ENCODE data around the gene TCEAL4. TPM values are rescaled to one million over a fixed set of nuclear protein-coding genes. Genes with fewer than 3 reads are reported as not detected.

The TCEAL4 gene
- total RNA-seq (10 to 100 TPM; 15.9 to 17.2 TPM), polyA plus RNA-seq (10 to 100 TPM; 16.5 to 28.0 (median 20.8) TPM), total RNA-seq (9.1 to 22.8 (median 14.1) reads per million in 6 experiments)

DNA sequence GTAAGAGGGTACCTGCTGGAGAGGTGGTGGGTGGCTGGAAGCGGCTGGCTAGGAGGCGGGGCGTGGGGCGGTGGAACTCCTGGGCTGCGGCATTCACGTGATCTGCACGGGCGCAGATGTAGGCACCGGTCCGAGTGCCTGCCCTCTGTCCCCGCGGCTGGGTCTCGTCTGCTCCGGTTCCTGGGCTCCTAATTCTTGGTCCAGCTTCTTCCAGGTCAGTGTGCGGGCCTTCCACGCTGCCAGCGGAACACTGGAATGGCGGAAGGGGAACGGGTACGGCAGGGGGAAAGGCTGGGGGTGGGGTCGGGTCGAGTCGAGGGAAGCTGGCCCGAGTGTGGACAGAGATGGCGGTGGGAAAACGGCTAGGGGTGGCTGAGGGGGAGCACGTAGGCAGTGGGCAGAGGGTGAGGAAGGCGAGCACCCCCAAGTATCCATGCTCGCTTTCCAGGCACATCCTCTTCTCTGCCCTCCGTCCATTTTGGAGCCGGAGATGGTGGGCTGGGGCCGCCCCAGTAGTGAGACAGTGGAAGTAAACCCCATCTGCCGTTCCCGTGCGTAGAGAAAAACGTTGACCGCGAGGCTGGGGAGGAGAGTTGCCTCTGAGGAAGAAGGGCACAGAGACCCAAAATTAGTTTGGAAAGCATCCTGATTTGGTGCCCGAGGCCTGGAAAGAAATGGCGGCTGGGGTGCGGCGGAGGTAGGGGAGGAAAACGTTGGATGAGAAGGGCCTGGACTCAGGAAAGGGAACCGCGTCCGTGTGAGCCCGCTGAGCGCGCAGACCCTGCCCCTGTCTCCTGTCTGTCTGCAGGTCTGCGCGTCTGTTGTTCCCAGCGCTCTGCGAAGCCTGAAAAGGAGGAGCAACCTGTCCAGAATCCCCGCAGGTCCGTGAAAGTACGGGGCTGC is at the start of gene TCEAL4:
Gene TCEAL4, plus strand, starts transcription at position 105 of the 903 bp plus-strand sequence. CDS start 1,161 bp downstream, outside the sequence.
- Mint-ChIP-seq H3K4me3 (peak within 1 kb of the TSS; percentile 85 to 94 (median 89)), H3K4me1 (peaks cover 9 to 24% (median 13%) of the 10 kb centered on the region in 4 donors), H3K27ac (peak within 1 kb of the TSS; percentile 31 to 94 (median 81)), H3K27me3 (peaks cover 0 to under 1% (median 0%) of the 10 kb centered on the region in 5 donors), H3K36me3 (no peaks in the 10 kb centered on the region), H3K9me3 (peaks cover 0 to 4% (median 0%) of the 10 kb centered on the region in 9 donors)
- peak; percentile 79 to 95 for ATAC-seq
- DNase-seq = peak in 8 of 10 donors; percentile 16 to 63 (median 30)
- POLR2A ChIA-PET = no interaction called here

DNA sequence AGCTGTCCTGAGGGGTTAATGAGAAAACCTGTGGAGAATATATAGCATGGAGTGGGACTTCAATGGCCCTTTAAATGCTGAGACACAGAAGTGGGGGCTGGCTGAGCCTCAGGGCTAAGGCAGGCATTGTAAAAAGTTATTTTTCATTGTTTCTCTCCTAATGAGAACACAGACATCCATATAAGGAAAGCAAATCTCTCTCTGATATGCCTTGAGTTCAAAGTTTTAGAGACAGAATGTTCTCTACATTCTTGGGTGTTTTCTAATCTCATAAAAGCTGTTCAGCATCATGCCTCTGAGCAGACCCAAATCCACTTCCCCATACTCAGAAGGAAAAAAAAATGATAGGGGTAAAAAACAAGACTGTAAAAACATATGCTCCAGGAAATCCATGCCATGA is 49.2 kb upstream of the TCEAL4 start:
- POLR2A ChIA-PET = no interaction called here
- ATAC-seq (no peak), DNase-seq (no peak)
- no peaks in the 10 kb centered on the region for H3K9me3 Mint-ChIP-seq
- no peak overlapping the region for H3K4me3 Mint-ChIP-seq
- H3K27ac Mint-ChIP-seq = no peak overlapping the region
- peaks cover 4 to 6% (median 4%) of the 10 kb centered on the region in 4 donors for H3K4me1 Mint-ChIP-seq
- no peaks in the 10 kb centered on the region for H3K36me3 Mint-ChIP-seq
- peaks cover 0 to 4% (median 0%) of the 10 kb centered on the region in 5 donors for H3K27me3 Mint-ChIP-seq

GRCh38 chrX:103536732-103537131 is 48.6 kb upstream of the TCEAL4 start:
- H3K4me3 Mint-ChIP-seq = no peak overlapping the region
- no peaks in the 10 kb centered on the region for H3K9me3 Mint-ChIP-seq
- POLR2A ChIA-PET = no interaction called here
- no peak overlapping the region for H3K27ac Mint-ChIP-seq
- H3K4me1 Mint-ChIP-seq = peaks cover 4 to 6% (median 4%) of the 10 kb centered on the region in 4 donors
- peaks cover 0 to 4% (median 0%) of the 10 kb centered on the region in 5 donors for H3K27me3 Mint-ChIP-seq
- H3K36me3 Mint-ChIP-seq = no peaks in the 10 kb centered on the region
- DNase-seq = no peak
- no peak for ATAC-seq

DNA sequence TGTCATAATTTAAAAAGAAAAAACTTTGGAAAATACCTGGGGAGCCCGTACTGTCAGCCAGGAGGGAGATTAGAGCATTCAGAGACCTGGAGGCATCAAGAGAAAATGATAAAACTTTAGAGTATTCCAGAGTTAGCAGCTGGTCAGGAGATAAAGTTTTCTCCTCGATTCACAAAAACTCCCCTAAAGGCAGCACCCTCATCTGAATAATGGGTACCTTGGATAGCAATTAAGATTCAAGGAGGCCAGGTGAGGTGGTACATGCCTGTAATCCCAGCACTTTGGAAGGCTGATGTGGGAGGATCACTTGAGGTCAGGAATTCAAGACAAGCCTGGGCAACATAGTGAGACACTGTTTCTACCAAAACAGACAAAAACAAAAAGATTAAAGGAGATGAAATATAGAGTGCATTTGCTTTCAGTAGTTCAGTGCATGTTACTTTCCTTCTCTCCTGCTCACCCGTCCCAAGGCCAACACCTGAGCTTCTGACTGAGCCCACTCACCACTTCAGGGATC is 47.4 kb upstream of the TCEAL4 start:
- H3K27me3 Mint-ChIP-seq = peaks cover 0 to 4% (median 0%) of the 10 kb centered on the region in 5 donors
- no peaks in the 10 kb centered on the region for H3K36me3 Mint-ChIP-seq
- ATAC-seq (no peak), DNase-seq (no peak)
- peaks cover 4 to 6% (median 4%) of the 10 kb centered on the region in 4 donors for H3K4me1 Mint-ChIP-seq
- POLR2A ChIA-PET = no interaction called here
- H3K27ac Mint-ChIP-seq = no peak overlapping the region
- no peaks in the 10 kb centered on the region for H3K9me3 Mint-ChIP-seq
- no peak overlapping the region for H3K4me3 Mint-ChIP-seq

GRCh38 chrX:103538728-103539127 is 46.6 kb upstream of the TCEAL4 start:
- Mint-ChIP-seq H3K9me3 (no peaks in the 10 kb centered on the region), H3K36me3 (no peaks in the 10 kb centered on the region), H3K27ac (no peak overlapping the region), H3K4me3 (no peak overlapping the region), H3K4me1 (peaks cover under 1 to 2% (median 1%) of the 10 kb centered on the region in 4 donors), H3K27me3 (peaks cover 0 to 2% (median 0%) of the 10 kb centered on the region in 5 donors)
- POLR2A ChIA-PET = no interaction called here
- ATAC-seq (no peak), DNase-seq (no peak)

DNA sequence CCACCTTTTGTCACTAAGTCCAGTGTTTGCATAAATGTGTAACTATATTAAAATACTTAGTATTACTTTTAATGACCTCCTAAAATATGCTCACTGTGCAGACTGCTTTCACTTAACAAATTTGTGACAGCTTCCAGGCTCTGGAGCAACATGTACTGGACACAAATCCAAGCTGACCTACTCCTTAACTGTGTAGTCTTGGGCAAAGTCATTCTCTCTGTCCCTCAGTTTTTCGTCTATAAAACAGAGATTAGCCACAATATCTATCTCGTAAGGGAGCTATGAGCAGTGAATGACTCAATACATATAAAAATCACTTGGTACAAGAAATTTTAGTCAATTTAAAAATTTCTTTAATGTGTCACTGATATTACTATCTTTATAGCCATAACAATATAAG is 45.6 kb upstream of the TCEAL4 start:
- no peak for DNase-seq
- POLR2A ChIA-PET = no interaction called here
- Mint-ChIP-seq H3K9me3 (no peaks in the 10 kb centered on the region), H3K36me3 (no peaks in the 10 kb centered on the region), H3K4me3 (no peak overlapping the region), H3K4me1 (no peaks in the 10 kb centered on the region), H3K27ac (no peak overlapping the region), H3K27me3 (peaks cover 0 to 1% (median 0%) of the 10 kb centered on the region in 5 donors)
- ATAC-seq = no peak

DNA sequence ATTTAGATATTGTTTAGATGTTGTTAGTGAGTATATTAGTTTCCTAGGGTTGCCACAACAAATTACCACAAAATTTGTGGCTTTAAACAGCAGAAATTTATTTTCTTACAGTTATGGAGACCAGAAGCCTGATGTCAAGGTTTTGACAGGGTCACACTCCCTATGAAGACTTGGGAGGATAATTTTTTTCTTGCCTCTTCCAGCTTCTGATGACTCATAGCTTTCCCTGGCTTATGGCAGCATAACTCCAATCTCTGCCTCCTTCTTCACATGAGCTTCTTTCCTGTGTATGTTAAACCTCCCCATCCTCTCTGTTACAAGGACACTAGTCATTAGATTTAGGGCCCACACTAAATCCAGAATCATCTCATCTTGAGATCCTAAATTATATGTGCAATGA is 45.2 kb upstream of the TCEAL4 start:
- ATAC-seq (no peak), DNase-seq (no peak)
- H3K36me3 Mint-ChIP-seq = no peaks in the 10 kb centered on the region
- H3K9me3 Mint-ChIP-seq = no peaks in the 10 kb centered on the region
- POLR2A ChIA-PET = no interaction called here
- no peak overlapping the region for H3K27ac Mint-ChIP-seq
- no peak overlapping the region for H3K4me3 Mint-ChIP-seq
- no peaks in the 10 kb centered on the region for H3K4me1 Mint-ChIP-seq
- H3K27me3 Mint-ChIP-seq = peaks cover 0 to 1% (median 0%) of the 10 kb centered on the region in 5 donors

- Mint-ChIP-seq H3K4me1 (peaks cover 0 to 10% (median 7%) of the 10 kb centered on the region in 4 donors), H3K27ac (peak overlapping the region in 1 of 10 donors; percentile 6), H3K27me3 (no peaks in the 10 kb centered on the region), H3K4me3 (no peak overlapping the region), H3K9me3 (no peaks in the 10 kb centered on the region), H3K36me3 (no peaks in the 10 kb centered on the region)
- DNase-seq (no peak), ATAC-seq (no peak)
- POLR2A ChIA-PET = no interaction called here
Observed at GRCh38 chrX:103549916-103550315, 35.4 kb upstream of the TCEAL4 start.

- Mint-ChIP-seq H3K27me3 (no peaks in the 10 kb centered on the region), H3K4me1 (peaks cover 0 to 12% (median 8%) of the 10 kb centered on the region in 4 donors), H3K27ac (peak overlapping the region in 1 of 10 donors; percentile 6), H3K4me3 (no peak overlapping the region), H3K9me3 (no peaks in the 10 kb centered on the region), H3K36me3 (no peaks in the 10 kb centered on the region)
- ATAC-seq (no peak), DNase-seq (no peak)
- POLR2A ChIA-PET = no interaction called here
Observed at GRCh38 chrX:103550415-103551051, 34.8 kb upstream of the TCEAL4 start.

GRCh38 chrX:103552236-103552635 is 33.1 kb upstream of the TCEAL4 start:
- POLR2A ChIA-PET = no interaction called here
- H3K36me3 Mint-ChIP-seq = no peaks in the 10 kb centered on the region

GRCh38 chrX:103554687-103555424 is 30.5 kb upstream of the TCEAL4 start:
- Mint-ChIP-seq H3K27ac (peak overlapping the region; percentile 86 to 97 (median 93)), H3K27me3 (peaks cover 0 to 3% (median 0%) of the 10 kb centered on the region in 5 donors), H3K4me3 (peak overlapping the region; percentile 80 to 94 (median 90)), H3K36me3 (no peaks in the 10 kb centered on the region), H3K4me1 (peaks cover 0 to 12% (median 8%) of the 10 kb centered on the region in 4 donors), H3K9me3 (no peaks in the 10 kb centered on the region)
- ATAC-seq = peak; percentile 90 to 93
- peak; percentile 28 to 85 (median 70) for DNase-seq
- POLR2A ChIA-PET = no interaction called here

More at GRCh38 chrX:103552236-103552635, 33.1 kb upstream of the TCEAL4 start:
- Mint-ChIP-seq H3K9me3 (no peaks in the 10 kb centered on the region), H3K4me1 (peaks cover 0 to 12% (median 8%) of the 10 kb centered on the region in 4 donors), H3K27me3 (peaks cover 0 to 1% (median 0%) of the 10 kb centered on the region in 5 donors), H3K27ac (no peak overlapping the region), H3K4me3 (no peak overlapping the region)
- DNase-seq (no peak), ATAC-seq (no peak)

DNA sequence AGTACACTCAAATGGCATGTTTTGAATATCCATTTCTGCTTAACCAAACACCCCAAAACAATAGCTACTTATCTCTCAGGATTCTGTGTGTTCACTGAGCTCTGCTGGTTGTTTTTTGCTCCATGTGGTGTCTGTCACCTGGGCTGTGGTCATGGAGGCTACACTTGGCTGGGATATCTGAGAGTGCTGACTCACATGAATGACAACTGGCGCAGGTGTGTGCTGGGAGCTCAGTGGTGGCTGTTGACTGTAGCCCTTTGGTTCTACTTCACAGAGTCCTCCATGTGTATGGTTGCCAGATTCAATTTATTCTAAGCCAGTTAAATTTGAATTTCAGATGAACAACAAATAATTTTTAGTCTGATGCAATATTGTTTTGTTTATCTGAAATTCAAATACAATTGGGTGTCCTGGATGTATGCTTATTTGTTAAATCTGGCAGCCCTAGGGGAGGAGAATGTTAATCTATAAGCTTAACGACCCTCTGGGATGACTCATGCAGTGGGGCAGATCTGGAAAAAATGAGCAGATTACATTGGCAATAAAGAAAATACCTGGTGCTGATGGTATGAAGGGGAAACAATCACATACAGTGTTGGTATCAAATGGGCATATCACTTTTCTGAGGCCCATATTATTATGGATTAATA is 28.2 kb upstream of the TCEAL4 start:
- no peaks in the 10 kb centered on the region for H3K9me3 Mint-ChIP-seq
- no peak overlapping the region for H3K27ac Mint-ChIP-seq
- POLR2A ChIA-PET = interaction anchor here (0.5 kb wide), 1 partner anchor 15 kb away, joined by 3 read pairs; no protein-coding TSS in a partner anchor
- DNase-seq (no peak), ATAC-seq (no peak)
- H3K4me3 Mint-ChIP-seq = no peak overlapping the region
- H3K27me3 Mint-ChIP-seq = peaks cover 0 to 3% (median 0%) of the 10 kb centered on the region in 5 donors
- peaks cover 0 to 12% (median 8%) of the 10 kb centered on the region in 4 donors for H3K4me1 Mint-ChIP-seq
- no peaks in the 10 kb centered on the region for H3K36me3 Mint-ChIP-seq

Measured in naive thymus-derived CD8-positive, alpha-beta T cell (primary cell).